ENCODE results near the gene FBXO9.

Gene FBXO9

DNA sequence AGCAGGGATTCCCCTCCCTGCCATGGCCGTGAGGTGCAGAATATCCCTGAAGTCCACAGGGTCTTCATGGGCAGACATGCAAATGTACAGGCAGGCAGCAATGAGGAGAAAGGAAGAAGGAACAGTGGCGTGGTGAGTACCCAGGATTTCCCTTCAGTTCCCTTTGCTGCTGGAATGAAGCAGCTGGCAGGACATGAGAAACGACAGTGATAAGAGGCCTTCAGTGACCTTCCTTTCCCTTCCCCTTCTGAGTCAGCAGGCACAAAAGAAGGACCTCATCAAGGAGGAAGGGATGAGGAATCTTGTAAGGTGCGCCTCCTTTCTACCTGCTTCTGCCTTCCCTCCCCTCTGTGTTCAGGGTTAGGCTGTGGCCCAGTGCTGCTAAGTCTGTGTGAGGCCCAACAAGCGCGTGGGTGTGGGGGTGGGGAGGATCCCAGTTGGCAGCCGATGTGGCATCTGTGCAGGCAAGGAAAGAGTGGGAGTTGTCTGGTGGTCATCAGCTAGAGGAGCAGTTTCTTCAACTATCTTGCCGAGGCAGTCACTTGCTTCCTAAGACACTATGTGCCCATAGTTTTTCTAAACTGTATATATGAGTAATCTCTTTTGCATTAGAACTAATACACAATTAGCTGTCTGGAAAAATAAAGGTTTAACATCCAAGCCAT is 29.5 kb upstream of the FBXO9 start:
- DNase-seq (ENCODE audit: low read depth), result no peak
- H3K4me3 ChIP-seq (ENCODE audit: low read depth, low read length), result no peak overlapping the region
- TF ChIP-seq, protein P1, sequence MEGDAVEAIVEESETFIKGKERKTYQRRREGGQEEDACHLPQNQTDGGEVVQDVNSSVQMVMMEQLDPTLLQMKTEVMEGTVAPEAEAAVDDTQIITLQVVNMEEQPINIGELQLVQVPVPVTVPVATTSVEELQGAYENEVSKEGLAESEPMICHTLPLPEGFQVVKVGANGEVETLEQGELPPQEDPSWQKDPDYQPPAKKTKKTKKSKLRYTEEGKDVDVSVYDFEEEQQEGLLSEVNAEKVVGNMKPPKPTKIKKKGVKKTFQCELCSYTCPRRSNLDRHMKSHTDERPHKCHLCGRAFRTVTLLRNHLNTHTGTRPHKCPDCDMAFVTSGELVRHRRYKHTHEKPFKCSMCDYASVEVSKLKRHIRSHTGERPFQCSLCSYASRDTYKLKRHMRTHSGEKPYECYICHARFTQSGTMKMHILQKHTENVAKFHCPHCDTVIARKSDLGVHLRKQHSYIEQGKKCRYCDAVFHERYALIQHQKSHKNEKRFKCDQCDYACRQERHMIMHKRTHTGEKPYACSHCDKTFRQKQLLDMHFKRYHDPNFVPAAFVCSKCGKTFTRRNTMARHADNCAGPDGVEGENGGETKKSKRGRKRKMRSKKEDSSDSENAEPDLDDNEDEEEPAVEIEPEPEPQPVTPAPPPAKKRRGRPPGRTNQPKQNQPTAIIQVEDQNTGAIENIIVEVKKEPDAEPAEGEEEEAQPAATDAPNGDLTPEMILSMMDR (conservative IDR thresholded peaks at IDR 0.05; ENCODE audit: low read depth, low read length), result no peak

- H3K4me3 ChIP-seq (ENCODE audit: low read depth, low read length), result no peak overlapping the region
- TF ChIP-seq, protein P1 (conservative IDR thresholded peaks at IDR 0.05; ENCODE audit: low read depth, low read length), result no peak
- DNase-seq (ENCODE audit: low read depth), result no peak
These were observed 27.1 kb upstream of the FBXO9 start for GRCh38 chr6:53038141-53038540.

GRCh38 chr6:53038596-53038995 is 26.6 kb upstream of the FBXO9 start:
- DNase-seq (ENCODE audit: low read depth), result no peak
- TF ChIP-seq, protein P1 (conservative IDR thresholded peaks at IDR 0.05; ENCODE audit: low read depth, low read length), result no peak
- H3K4me3 ChIP-seq (ENCODE audit: low read depth, low read length), result no peak overlapping the region

DNA sequence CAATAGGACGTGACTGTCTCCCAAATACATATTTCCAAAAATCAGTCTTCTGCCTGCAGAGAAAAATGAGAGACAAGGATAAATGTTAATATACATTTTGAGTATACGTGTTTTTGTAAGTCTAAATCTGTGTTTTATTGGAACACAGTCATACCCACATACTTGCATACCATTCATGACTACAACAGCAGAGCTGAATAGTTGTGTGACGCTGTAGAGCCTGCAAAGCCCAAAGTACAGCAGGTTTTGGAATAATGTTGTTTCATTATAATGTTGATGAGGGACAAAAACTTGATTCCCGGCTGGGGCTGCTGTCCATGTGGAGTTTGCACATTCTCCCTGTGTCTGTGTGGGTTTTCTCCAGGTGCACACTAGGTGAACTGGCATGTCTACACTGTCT is 23.8 kb upstream of the FBXO9 start:
- TF ChIP-seq, protein P1 (conservative IDR thresholded peaks at IDR 0.05; ENCODE audit: low read depth, low read length), result no peak
- peak; percentile 73 for DNase-seq (ENCODE audit: low read depth)
- H3K4me3 ChIP-seq (ENCODE audit: low read depth, low read length), result no peak overlapping the region

GRCh38 chr6:53042112-53042511 is 23.1 kb upstream of the FBXO9 start:
- no peak overlapping the region for H3K4me3 ChIP-seq (ENCODE audit: low read depth, low read length)
- TF ChIP-seq, protein P1 (conservative IDR thresholded peaks at IDR 0.05; ENCODE audit: low read depth, low read length), result no peak
- peak; percentile 84 for DNase-seq (ENCODE audit: low read depth)

- TF ChIP-seq, protein P1 (conservative IDR thresholded peaks at IDR 0.05; ENCODE audit: low read depth, low read length), result no peak
- no peak overlapping the region for H3K4me3 ChIP-seq (ENCODE audit: low read depth, low read length)
- DNase-seq (ENCODE audit: low read depth), result peak; percentile 48
These were observed 21.6 kb upstream of the FBXO9 start for GRCh38 chr6:53043581-53043980.

GRCh38 chr6:53044071-53044470 is 21.1 kb upstream of the FBXO9 start:
- no peak overlapping the region for H3K4me3 ChIP-seq (ENCODE audit: low read depth, low read length)
- DNase-seq (ENCODE audit: low read depth), result peak; percentile 76
- TF ChIP-seq, protein P1 (conservative IDR thresholded peaks at IDR 0.05; ENCODE audit: low read depth, low read length), result peak; percentile 30

Data from choroid plexus epithelial cell (primary cell).